SHP77 treated with DMSO at 0.1 percent for 48 hours (cell line): Measurements from ENCODE around the gene CNGA4.

Experiments used
- DNase-seq: peaks from one replicate; lab custom pipeline; 2025; lab: John Stamatoyannopoulos, UW

Gene CNGA4, protein sequence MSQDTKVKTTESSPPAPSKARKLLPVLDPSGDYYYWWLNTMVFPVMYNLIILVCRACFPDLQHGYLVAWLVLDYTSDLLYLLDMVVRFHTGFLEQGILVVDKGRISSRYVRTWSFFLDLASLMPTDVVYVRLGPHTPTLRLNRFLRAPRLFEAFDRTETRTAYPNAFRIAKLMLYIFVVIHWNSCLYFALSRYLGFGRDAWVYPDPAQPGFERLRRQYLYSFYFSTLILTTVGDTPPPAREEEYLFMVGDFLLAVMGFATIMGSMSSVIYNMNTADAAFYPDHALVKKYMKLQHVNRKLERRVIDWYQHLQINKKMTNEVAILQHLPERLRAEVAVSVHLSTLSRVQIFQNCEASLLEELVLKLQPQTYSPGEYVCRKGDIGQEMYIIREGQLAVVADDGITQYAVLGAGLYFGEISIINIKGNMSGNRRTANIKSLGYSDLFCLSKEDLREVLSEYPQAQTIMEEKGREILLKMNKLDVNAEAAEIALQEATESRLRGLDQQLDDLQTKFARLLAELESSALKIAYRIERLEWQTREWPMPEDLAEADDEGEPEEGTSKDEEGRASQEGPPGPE

DNA sequence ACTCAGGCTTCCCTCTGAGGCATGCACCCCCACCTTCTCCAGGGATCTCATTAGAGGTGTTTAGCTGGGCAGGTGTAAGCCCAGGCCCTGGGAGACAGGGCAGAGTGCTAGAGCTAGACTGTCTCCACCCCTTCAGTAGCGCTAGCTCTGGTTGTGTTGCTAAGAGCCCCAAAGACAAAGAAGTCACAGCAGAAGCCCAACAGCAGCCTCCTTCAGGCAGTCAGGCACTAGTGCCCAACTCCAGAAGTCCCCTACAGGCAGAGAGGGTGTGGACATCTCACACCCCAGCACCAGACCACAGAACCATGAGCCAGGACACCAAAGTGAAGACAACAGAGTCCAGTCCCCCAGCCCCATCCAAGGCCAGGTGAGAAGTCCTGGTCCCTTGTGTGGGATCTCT, at the start of gene CNGA4:
TSS of gene CNGA4 (plus strand) at position 188 of the 400 bp plus-strand sequence. CDS start at position 306, 118 bp downstream.
- DNase-seq = no peak

DNA sequence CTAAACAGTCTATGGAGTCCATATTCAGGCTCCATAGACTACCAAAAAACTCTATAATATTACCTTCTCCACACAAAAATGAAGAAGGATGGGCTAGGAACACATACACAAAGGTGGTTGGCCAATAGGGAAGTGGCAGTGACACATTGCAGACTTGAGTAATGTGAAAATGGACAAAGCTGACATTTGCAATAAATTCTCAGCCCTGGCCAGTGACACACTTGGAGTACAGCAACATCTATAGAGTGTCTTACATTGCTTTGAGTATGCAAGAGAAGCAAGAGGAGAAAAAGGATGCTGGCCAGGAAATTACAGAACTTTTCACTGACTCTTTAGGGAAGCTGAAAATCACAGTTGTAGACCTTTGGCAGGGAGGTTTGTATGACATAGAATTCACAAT, 47.1 kb upstream of the CNGA4 start:
- DNase-seq = no peak

DNA sequence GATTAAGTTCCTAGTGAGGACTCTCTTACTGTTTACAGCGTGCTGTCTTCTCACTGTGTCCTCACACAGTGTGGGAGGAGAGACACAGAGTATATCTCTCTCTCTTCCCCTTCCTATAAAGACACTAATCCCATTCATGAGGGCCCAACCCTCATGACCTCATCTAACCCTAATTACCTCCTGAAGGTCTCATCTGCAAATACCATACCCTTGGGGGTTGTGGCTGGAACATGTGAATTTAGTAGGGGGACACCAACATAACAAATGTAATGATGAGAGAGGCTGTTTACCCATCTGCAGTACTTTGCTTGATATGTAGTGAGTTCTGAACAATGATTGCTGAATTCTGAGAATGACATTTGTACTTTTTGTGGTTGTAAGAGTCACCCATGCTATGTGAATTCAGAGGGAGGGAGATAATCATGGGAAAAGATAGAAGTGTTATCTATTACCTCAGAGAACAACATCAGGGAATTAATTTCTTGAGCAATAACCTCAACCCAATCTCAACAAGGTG, 44.8 kb upstream of the CNGA4 start:
- DNase-seq = no peak

GRCh38 chr11:6196396-6196795, 42.5 kb upstream of the CNGA4 start:
- no peak for DNase-seq

- DNase-seq = no peak
Measured at GRCh38 chr11:6197466-6198200, 41.3 kb upstream of the CNGA4 start.

DNA sequence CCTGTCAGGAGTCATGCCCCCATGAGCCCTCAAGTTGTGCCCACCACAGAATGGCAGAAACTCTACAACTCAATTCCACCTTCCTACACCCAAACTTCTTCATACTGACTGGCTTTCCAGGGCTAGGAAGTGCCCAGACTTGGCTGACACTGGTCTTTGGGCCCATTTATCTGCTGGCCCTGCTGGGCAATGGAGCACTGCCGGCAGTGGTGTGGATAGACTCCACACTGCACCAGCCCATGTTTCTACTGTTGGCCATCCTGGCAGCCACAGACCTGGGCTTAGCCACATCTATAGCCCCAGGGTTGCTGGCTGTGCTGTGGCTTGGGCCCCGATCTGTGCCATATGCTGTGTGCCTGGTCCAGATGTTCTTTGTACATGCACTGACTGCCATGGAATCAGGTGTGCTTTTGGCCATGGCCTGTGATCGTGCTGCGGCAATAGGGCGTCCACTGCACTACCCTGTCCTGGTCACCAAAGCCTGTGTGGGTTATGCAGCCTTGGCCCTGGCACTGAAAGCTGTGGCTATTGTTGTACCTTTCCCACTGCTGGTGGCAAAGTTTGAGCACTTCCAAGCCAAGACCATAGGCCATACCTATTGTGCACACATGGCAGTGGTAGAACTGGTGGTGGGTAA, 39.6 kb upstream of the CNGA4 start, which contains the start of gene OR52W1:
TSS of gene OR52W1 (plus strand) at position 51 of the 637 bp plus-strand sequence. CDS start at position 51, 0 bp downstream.
- DNase-seq = no peak

DNA sequence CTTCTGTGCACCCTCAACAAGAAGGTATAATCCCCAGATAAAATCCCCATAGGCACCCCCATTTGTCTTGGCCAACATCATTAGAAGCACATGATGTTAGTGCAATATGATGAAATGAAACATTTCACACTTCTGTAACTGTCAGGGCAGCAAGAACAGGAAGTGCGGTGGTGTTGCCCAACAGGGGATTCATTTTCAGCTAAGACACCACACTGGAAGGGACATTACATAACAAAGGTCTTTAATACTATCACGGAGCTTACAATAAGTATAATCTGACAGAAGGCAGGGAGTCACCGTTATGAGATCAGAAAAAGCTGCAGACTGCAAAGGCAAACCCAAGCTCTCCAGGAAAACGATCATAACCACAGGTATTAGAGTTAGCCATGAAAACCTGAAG, 37.9 kb upstream of the CNGA4 start:
- no peak for DNase-seq

- no peak for DNase-seq
Measured at GRCh38 chr11:6201481-6201880, 37.4 kb upstream of the CNGA4 start.

- DNase-seq = no peak
Measured at GRCh38 chr11:6202041-6202440, 36.8 kb upstream of the CNGA4 start.

GRCh38 chr11:6203327-6203726, 35.6 kb upstream of the CNGA4 start:
- DNase-seq = no peak

- no peak for DNase-seq
Measured at GRCh38 chr11:6204706-6205105, 34.2 kb upstream of the CNGA4 start.

DNA sequence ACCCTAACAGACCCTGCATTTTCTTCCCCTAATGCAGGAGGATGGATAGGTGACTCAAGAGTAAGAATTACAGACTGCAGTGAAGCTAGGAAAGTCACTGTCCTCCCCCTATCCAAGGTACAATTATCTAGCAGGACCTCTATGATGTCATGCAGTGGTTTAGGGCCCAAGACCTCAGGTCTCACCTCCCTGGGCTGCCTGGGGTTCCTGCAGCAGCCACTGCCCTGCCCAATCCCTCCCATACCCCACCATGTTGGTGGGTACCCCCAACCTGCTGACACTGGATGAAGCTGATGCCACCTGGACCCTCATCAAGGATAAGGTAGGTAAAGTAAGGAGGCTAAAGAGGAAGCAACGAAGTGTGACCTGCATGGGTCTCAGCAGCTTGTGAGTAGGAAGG, 33.5 kb upstream of the CNGA4 start, which contains the start of gene C11orf42:
TSS of gene C11orf42 (plus strand) at position 192 of the 400 bp plus-strand sequence. CDS start at position 251, 59 bp downstream.
- no peak for DNase-seq

- no peak for DNase-seq
Measured at GRCh38 chr11:6206456-6207180, 32.3 kb upstream of the CNGA4 start.

GRCh38 chr11:6209801-6210200, 29.1 kb upstream of the CNGA4 start:
- DNase-seq = no peak

DNA sequence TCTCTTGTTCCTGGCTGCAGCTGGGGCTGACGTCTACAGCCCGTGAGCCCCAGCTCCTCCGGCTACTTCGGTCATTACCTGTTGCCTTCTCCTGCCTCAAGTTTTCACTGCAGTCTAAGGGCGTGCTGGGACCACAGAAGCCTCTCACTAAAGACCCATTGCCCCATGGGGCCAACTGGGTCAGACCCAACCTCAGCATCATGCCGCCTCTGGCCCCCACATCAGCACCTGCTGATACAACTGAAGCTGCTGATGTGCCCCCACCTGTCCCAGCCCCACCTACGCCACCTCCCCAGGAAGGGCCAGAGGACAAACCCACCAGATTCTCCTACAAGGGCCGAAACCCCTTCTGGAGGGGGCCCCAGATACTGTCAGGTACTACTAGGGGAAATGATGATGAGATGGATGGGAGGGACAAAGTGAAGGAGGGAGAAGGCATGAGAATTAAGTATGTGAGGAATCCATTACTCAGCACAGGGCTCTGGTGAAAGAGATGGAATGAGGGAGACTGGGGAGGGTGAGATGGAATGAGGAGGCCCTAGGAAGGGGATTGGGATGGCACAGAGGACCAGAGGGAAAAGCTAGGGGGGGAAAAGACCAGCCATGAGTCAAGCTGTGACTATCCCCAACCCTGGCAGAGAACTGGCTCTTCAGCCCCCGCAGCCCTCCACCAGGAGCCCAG, 28.5 kb upstream of the CNGA4 start:
- no peak for DNase-seq

DNA sequence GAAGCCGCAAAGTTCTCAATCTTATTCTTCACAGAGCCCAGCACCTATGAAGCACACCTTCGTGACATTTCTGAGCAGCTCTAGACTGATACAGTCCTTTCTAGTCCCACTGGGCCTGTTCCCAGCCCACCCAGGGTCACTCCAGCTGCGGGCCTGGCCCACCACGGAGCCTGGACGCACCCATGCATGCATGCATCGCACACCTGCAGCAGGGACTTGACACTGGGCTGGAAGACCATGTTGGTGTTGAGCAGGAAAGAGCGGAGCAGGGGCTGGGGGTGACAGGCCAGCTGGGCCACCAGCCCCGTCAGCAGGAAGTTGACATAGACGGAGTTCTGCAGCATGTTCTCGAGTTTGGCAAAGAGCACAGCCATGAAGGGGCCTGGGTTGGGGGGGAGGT, 24.4 kb upstream of the CNGA4 start:
- no peak for DNase-seq

DNA sequence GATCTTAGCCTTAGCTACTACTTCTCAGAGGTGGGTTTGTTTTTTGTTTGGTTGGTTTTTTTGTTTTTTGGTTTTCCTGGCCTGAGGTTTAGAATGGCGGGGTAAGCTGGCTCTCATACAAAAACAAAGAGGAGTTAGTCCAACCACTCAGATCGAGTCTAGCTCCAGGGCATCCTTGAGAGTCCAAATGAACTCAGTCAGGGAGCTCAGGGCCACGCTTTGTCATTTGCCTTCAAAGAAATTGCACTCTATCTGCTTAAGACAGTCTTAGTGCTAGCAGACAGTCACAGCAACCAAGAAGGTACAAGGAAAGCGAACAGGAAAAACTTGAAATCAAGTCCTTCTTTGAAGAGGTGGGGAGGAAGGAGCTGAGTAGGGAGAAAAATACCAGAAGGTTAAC, 22.4 kb upstream of the CNGA4 start:
- DNase-seq = no peak

- no peak for DNase-seq
Measured at GRCh38 chr11:6217722-6218121, 21.2 kb upstream of the CNGA4 start.

- no peak for DNase-seq
Measured at GRCh38 chr11:6219359-6219758, 19.5 kb upstream of the CNGA4 start.

DNA sequence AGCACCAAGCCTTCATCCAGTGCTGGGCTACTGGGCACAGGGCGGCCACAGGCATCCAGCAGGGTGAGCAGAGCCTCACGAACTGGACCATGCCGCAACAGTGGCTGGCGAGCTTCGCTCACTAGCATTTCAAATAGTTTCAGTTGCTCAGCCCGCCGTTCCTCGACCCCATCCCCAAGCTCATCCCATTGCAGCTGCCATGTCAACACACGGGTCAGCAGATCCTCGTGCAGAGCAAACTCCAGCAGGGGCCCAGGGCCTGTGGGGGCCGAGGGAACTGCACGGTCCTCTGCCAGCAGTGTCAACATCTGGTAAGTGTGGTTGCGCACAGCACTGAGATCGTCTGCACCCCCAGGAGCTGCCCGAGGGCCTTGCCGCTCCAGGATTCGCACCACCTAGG, 15.0 kb upstream of the CNGA4 start:
- no peak for DNase-seq

DNA sequence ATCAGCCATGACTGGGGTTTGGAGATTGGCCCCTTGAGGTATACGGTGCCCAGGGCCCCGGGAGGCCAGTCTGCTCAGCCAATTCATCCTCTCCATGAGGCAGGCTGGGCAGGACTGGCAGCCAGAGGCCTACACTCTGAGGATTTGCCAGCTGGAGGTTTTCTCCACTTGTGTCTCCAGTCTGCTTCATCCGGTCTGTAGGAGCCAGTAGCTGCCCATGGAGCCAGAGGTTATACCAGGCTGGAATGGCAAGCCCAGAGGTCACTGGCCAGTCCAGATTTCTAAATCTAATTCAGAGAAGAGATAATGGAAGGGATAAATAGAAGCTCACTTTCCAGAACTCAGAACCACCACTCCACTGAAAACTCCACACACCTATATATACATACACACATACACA, 14.5 kb upstream of the CNGA4 start:
- no peak for DNase-seq
